Tibial nerve (tissue), 4 donors: ENCODE results near the gene SUMO3.

Source experiments
- CTCF ChIP-seq, 5 experiments: fragments of 200-600 bp in 3 of 5; fragments of 450-650 bp in 2 of 5; sonication (generic) in 3 of 5; IDR thresholded peaks; one replicate each; pipeline ENCODE4 v1.5.1; 2016 to 2019; ENCODE audit warnings: antibody characterized with exemption in 5 of 5, mild to moderate bottlenecking in 3 of 5, moderate library complexity in 2 of 5
- EP300 ChIP-seq, 2 donors: sonication (generic); formaldehyde crosslinking; IDR thresholded peaks; one replicate each; pipeline ENCODE4 v1.6.1; 2017; ENCODE audit warnings: antibody characterized with exemption in 2 of 2, mild to moderate bottlenecking in 1 of 2
- POLR2A ChIP-seq, 2 donors: fragments of 450-650 bp; IDR thresholded peaks; one replicate each; pipeline ENCODE4 v1.6.1; 2017; ENCODE audit warnings: antibody characterized with exemption in 2 of 2, mild to moderate bottlenecking in 2 of 2, moderate library complexity in 2 of 2

DNA sequence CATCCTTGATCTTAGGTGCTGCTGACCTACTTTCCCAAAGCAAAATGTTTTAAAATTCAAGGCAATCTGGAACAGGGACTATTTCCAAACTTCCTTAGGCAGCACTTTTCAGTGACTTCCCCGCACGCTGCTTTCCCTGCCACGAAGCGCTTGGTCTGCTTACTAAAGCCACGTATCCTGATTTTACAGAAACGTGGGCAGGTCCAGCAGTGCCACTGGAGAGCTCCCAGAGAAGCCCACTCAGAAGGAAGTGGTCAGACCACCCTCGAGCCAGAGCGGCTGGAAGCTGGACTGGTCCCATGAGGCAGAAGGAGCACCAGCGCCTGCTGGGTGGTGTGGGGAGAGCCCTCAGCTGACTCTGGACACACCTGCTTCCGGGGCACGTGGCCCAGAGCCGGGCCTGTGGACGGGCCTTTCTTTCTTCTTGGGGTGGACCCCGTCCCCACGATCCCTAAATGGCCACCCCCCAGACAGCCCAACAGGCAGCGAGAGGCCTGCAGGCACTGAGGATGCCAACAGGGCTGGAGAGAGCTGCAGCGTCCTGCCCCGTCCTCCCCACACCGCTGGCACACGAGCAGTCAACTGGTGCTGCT lies 32.4 kb upstream of the SUMO3 start:
- TF ChIP-seq CTCF (IDR thresholded peaks at IDR 0.05) (no peak), POLR2A (IDR thresholded peaks at IDR 0.05) (no peak), EP300 (IDR thresholded peaks at IDR 0.05) (no peak)
